ENCODE results near the gene CDH4.

Gene CDH4

GRCh38 chr20:61968036-61968810 lies 716.2 kb downstream of the CDH4 start:
- Histone ChIP-seq H3F3A (ENCODE audit: insufficient read depth) (no peaks in the 10 kb centered on the region), H3K27me3 (ENCODE audit: low read length) (no peaks in the 10 kb centered on the region), H3K4me3 (ENCODE audit: insufficient read depth, low read length, poor library complexity, severe bottlenecking) (no peak overlapping the region), H2AFZ (ENCODE audit: low read depth, low read length, severe bottlenecking) (no peak overlapping the region), H3K79me2 (ENCODE audit: insufficient read depth, low read length) (no peaks in the 10 kb centered on the region), H3K9me2 (replicated peaks; ENCODE audit: insufficient read depth, low read length) (no peaks in the 10 kb centered on the region), H3K4me2 (ENCODE audit: low read depth, low read length, poor library complexity, severe bottlenecking) (no peak overlapping the region), H3K27ac (ENCODE audit: low read depth, low read length) (no peak overlapping the region), H4K20me1 (ENCODE audit: low read depth, low read length) (no peaks in the 10 kb centered on the region), H3K9me3 (ENCODE audit: insufficient read depth, low read length) (no peaks in the 10 kb centered on the region), H3K9ac (ENCODE audit: low read length) (no peak overlapping the region), H3K36me3 (ENCODE audit: low read length) (no peaks in the 10 kb centered on the region)
- TF ChIP-seq CTCF (IDR thresholded peaks at IDR 0.05; ENCODE audit: insufficient read depth, low read length, poor library complexity, severe bottlenecking) (no peak), EZH2phosphoT487 (conservative IDR thresholded peaks at IDR 0.05; ENCODE audit: low read length) (no peak)

- Histone ChIP-seq H3K9ac (ENCODE audit: low read length) (no peak overlapping the region), H3K27ac (ENCODE audit: low read depth, low read length) (no peak overlapping the region), H3K4me3 (ENCODE audit: insufficient read depth, low read length, poor library complexity, severe bottlenecking) (no peak overlapping the region), H3K36me3 (ENCODE audit: low read length) (no peaks in the 10 kb centered on the region), H3K27me3 (ENCODE audit: low read length) (no peaks in the 10 kb centered on the region), H3F3A (ENCODE audit: insufficient read depth) (no peaks in the 10 kb centered on the region), H3K9me2 (replicated peaks; ENCODE audit: insufficient read depth, low read length) (no peaks in the 10 kb centered on the region), H3K79me2 (ENCODE audit: insufficient read depth, low read length) (no peaks in the 10 kb centered on the region), H4K20me1 (ENCODE audit: low read depth, low read length) (no peaks in the 10 kb centered on the region), H3K9me3 (ENCODE audit: insufficient read depth, low read length) (no peaks in the 10 kb centered on the region), H3K4me2 (ENCODE audit: low read depth, low read length, poor library complexity, severe bottlenecking) (no peak overlapping the region), H2AFZ (ENCODE audit: low read depth, low read length, severe bottlenecking) (no peak overlapping the region)
- TF ChIP-seq EZH2phosphoT487 (conservative IDR thresholded peaks at IDR 0.05; ENCODE audit: low read length) (no peak), CTCF (IDR thresholded peaks at IDR 0.05; ENCODE audit: insufficient read depth, low read length, poor library complexity, severe bottlenecking) (no peak)
Measured at GRCh38 chr20:61968932-61969331, 716.9 kb downstream of the CDH4 start.

- H3K9me3 ChIP-seq (ENCODE audit: insufficient read depth, low read length) = no peaks in the 10 kb centered on the region
- H3K4me2 ChIP-seq (ENCODE audit: low read depth, low read length, poor library complexity, severe bottlenecking) = no peak overlapping the region
- no peaks in the 10 kb centered on the region for H3K9me2 ChIP-seq (replicated peaks; ENCODE audit: insufficient read depth, low read length)
- no peak overlapping the region for H2AFZ ChIP-seq (ENCODE audit: low read depth, low read length, severe bottlenecking)
- no peaks in the 10 kb centered on the region for H3F3A ChIP-seq (ENCODE audit: insufficient read depth)
- no peaks in the 10 kb centered on the region for H3K79me2 ChIP-seq (ENCODE audit: insufficient read depth, low read length)
- H3K9ac ChIP-seq (ENCODE audit: low read length) = no peak overlapping the region
- no peaks in the 10 kb centered on the region for H3K36me3 ChIP-seq (ENCODE audit: low read length)
- TF ChIP-seq EZH2phosphoT487 (conservative IDR thresholded peaks at IDR 0.05; ENCODE audit: low read length) (no peak), CTCF (IDR thresholded peaks at IDR 0.05; ENCODE audit: insufficient read depth, low read length, poor library complexity, severe bottlenecking) (no peak)
- H3K27me3 ChIP-seq (ENCODE audit: low read length) = no peaks in the 10 kb centered on the region
- H4K20me1 ChIP-seq (ENCODE audit: low read depth, low read length) = no peaks in the 10 kb centered on the region
- no peak overlapping the region for H3K27ac ChIP-seq (ENCODE audit: low read depth, low read length)
- no peak overlapping the region for H3K4me3 ChIP-seq (ENCODE audit: insufficient read depth, low read length, poor library complexity, severe bottlenecking)
Measured at GRCh38 chr20:61969806-61970205, 717.7 kb downstream of the CDH4 start.
